H1 (cell line): ENCODE measurements around the gene USP7. TPM values are rescaled to one million over a fixed set of nuclear protein-coding genes. Genes with fewer than 3 reads are reported as not detected.
A peak's percentile ranks its signal among the peaks of the same experiment; 100 is the strongest.

Experiments
- CHD7 ChIP-seq: fragments of 300-600 bp; sonication (generic); IDR thresholded peaks from 2 replicates; pipeline ENCODE4 v1.7.1; 2012; ENCODE audit warnings: low read length, moderate library complexity, mild to moderate bottlenecking, inconsistent platforms; ENCODE audit not compliant: insufficient replicate concordance
- RAD21 ChIP-seq, 2 experiments: IDR thresholded peaks in 1 of 2; conservative IDR thresholded peaks in 1 of 2; 2 replicates each; pipeline ENCODE4 v1.6.1; 2011; ENCODE audit warnings: low read depth in 2 of 2, low read length in 2 of 2, improper control_type of control experiment in 1 of 2, inconsistent platforms in 1 of 2, mild to moderate bottlenecking in 1 of 2, moderate library complexity in 1 of 2
- SP4 ChIP-seq: IDR thresholded peaks from 2 replicates; pipeline ENCODE4 v1.6.1; 2012; ENCODE audit warnings: low read length, inconsistent platforms
- TEAD4 ChIP-seq: IDR thresholded peaks from 2 replicates; pipeline ENCODE4 v1.6.1; 2012; ENCODE audit warnings: low read depth, low read length, inconsistent platforms, mixed read lengths
- YY1 ChIP-seq: IDR thresholded peaks from 2 replicates; pipeline ENCODE4 v1.6.1; 2011; ENCODE audit warnings: low read depth, mild to moderate bottlenecking, low read length
- polyA plus RNA-seq, 7 experiments: library from polyadenylated mRNA; depleted of rRNA in 3 of 7; stranded (reverse) in 5 of 7; unstranded in 2 of 7; fragments of >200 nt in 5 of 7; fragments of 200-250 nt in 2 of 7; gene quantifications; 1 replicate in 5 of 7; 2 replicates in 1 of 7; 4 replicates in 1 of 7; pipeline versions ENCODE4 v1.2.1 to v1.2.3, GENCODE V29; 2011 to 2013; ENCODE audit warnings: missing spikeins in 2 of 7, mixed read lengths in 2 of 7
- total RNA-seq: library from RNA; stranded (reverse); fragmentation: NEBNext Ultra II Directional; extraction: Animal tissue kit (Norgen Biotek cat#: 25700); gene quantifications from 2 replicates; pipeline ENCODE4 v1.2.1, GENCODE V29; 2021

USP7 gene
- total and polyA plus RNA-seq, 2 of the 8 experiments (the other 6 are each of a cell fraction or from before 2014, with no cell fraction given): 21.3 to 211 TPM

DNA sequence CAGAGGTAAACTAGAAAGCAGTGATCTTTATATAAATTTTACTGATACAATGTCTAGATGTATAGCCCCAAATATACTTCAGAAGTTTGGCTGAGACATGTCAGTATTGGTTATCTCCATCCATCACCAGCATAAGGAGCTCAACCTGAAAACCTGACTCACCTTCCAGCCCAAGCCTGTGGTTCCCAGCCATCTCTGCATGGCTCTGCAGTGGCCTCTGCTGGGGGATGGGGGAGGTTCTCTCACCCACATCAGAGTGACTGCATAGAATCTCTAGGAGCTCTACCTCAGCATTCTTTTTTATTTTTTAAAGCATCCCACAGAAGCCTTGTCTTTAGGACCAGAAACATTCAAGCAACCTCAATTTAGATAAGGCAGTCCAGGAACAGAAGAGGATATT is 27.3 kb downstream of the USP7 start (continued):
- no peak for TF ChIP-seq CHD7
- TF ChIP-seq RAD21 (IDR thresholded peaks at IDR 0.05 in 1 of 2, conservative IDR thresholded peaks at IDR 0.05 in 1 of 2; ENCODE audit: low read depth in 2 of 2, low read length in 2 of 2): peak; percentile 60 to 74
- no peak for TF ChIP-seq TEAD4
- no peak for TF ChIP-seq YY1
- TF ChIP-seq SP4: no peak
